Stimulated activated CD4-positive, alpha-beta T cell treated with anti-CD3 and anti-CD28 coated beads, Interleukin-12 subunit alpha, Interleukin-12 subunit beta, amount 100 ng/mL, for 48 hours (primary cell): ENCODE results near the gene EHBP1.

ENCODE experiments used
- DNase-seq, 3 donors: peaks; one replicate each; pipeline ENCODE4 v3.0.0-alpha.2; 2020; ENCODE audit warnings: low read depth in 2 of 3, low spot score in 1 of 3

The EHBP1 gene

DNA sequence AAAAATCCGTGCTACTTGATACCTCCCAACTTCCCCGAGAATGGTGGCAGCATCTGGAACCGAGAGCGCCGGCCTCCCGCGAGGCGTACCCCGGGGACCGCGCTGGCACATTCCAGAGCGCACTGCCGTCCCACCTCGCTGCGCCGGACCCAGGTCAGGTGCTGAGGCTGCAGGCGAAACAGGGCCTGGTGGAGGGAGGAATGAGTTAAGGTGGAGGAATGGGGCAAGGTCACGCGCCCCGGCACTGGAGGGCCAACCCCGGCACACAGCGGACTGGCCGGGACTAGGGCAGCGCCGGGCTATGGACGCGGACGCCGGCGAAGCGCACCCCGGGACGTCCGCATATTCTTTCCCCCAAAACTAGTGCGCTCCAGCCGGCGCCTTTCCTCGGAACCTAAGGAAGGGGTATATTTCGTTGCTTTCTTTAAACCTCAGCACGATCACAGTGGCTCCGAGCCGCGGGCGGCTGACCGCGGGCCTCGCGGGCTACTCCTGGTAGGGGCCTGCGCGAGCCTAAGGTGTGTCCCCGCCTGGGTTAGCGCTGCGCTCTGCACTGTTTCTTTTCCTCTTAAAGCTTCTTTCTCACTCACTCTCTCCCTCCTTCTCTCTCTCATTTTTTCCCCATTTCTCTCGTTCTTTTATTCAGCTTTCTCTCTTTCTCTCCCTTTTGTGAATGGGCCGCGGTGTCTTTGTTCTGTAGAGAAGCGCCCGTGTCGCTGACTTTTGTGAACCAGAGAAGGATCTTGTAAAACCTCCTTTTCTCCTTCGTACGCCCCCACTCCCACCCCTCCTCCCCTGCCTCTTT is 343.1 kb downstream of the EHBP1 start:
- no peak for DNase-seq

DNA sequence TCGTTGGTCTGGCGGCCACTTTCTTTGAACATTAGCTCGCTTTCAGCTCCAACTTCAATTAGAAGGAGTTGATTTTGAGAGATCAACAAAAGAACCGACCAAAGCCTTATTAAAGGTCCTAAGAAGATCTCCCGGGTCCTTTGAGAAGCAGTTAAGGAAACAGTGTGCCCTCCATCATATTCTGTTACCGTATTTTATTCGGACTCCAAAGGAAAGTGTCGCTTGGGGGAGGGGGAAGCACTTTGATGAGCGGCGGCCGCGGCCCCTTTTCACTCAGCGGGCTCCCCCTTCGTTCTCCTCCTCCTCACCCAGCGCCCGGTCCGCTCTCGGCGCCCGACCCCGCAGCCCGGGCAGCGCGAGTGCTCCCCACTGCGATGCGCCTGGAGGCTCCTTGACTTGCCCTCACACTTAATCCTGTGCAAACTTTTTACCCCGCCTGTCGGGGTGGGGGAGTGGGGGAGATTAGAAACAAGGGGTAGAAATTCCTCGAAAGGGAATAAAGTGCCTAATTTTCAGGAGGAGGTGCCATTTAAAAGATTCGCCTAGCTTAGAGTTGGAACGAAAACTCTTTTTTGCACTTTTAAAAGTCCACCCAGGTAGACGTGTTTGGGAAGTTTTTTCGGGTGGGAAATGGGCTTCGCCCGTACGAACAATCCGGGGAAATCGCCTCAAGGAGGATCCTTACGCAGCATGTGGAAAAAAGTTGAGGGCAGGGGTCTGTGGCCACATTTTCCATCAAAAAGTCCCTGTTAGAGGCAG is 343.9 kb downstream of the EHBP1 start:
- no peak for DNase-seq

DNA sequence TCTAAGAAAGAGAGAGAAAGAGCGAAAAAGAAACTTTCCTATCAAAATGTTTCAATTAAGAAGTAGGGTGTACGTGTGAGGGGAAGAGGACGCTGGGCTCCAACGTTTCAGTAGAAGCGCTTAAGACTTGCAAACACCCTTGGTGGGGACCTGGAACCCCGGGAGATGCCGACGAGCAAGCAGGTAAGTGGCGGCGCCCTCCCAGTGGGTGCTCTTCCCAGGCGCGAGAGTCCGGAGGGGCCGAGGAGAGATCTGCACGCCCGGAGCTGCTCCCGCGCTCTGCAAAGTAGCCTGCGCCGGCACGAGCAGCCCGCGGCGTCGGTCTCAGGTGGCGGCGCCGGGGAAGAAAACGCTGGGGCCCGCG is 344.4 kb downstream of the EHBP1 start:
- no peak for DNase-seq

DNA sequence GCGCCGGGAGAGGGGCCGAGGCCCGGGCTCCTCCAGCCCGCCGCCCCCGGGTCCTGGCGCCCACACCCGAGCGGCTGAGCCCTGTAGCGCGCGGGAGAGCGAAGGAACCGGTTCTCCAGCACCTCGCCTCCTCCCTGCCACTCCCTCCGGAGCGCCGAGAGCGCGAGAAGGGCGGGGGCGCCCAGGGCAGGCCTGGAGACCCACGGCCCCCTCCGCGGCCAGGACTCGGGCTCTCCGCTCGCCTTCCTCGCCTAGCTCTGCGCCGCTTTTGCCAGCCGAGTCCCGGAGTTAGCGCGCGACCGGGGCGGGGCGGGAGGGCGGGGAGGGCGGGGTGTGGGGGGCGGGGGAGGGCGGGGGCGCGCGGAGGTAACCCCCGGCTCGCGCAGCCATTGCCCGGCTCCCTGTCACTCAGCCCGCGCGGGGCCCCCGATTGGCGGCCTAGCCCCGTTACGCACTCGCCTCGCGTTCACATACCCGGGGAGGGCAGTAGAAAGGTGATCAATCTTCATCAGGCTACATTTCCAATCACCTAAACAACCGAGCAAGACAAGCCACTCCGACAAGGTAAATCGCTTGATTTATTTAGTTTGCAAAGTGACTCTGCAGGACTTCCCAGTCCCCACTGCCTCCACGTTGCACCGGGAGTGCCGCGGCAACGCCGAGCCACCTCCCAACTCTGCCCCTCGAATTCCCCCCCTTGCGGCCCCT is 345.0 kb downstream of the EHBP1 start, which contains the start of gene OTX1:
TSS of gene OTX1 (plus strand) at position 497 of the 708 bp plus-strand sequence. CDS start 2,161 bp downstream, outside the sequence.
- DNase-seq, result peak in 1 of 3 donors; percentile 50

DNA sequence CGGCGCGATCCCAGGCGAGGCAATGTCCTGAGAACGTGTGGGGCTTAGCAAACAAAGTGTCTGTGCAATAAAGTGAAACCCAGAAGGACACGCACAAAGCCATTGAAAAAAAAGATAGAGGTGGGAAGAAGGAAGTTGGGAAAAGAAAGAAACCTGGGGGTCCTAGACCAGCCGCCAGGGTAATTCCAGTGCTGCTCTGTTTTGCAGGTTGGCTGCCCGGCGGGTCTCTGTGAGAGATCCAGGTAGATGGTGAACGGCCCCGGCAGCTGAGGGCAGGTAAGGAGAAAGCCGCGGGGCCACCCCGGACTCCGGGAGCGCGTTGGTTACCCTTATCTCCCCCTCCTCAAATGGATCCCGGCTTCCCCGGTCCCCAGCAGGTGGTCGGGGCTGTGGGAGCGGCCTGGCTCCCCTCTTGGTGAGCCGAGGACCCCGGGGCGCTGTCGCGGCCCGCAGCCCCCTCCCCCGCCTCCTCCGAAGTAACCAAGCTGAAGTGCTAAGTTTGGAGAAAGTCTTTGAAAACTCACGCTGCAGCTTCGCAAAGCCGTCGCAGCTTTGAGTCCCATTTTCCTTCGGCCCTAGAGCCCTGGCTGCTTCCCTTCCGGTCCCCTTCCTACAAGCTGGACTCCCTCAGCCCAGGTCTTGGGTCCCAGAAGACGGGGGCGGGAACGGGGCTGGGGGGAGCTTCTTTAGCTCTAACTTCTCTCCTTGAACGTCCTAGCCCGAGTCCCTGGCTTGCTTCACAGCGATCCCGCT is 345.7 kb downstream of the EHBP1 start:
- DNase-seq, result no peak

DNA sequence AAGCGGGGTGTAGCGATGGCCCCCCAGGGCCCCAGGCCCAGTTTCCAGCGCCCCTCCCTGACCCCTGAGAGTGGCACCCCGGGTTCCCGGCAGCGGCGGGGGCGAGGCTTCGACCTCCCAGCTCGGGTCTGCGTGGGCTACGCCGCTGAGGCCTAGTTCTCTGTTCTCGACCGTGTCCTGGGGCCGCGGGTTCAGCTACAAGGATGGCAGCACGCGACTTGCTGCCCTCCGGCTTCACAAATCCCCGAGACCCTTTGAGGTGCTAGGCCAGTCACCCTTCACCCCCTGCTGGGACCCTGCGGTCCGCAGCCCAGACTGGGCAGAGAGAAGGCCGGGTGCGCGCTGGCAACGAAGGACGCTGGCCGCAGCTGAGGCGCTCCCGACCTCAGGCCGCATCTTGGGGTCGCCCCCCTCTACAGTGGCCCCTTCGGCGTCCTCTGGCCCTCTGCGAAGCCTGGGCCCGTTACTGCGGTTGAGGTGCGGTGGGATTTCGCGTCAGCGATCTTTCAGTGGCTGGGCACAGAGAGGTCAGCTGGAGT is 346.4 kb downstream of the EHBP1 start:
- no peak for DNase-seq

DNA sequence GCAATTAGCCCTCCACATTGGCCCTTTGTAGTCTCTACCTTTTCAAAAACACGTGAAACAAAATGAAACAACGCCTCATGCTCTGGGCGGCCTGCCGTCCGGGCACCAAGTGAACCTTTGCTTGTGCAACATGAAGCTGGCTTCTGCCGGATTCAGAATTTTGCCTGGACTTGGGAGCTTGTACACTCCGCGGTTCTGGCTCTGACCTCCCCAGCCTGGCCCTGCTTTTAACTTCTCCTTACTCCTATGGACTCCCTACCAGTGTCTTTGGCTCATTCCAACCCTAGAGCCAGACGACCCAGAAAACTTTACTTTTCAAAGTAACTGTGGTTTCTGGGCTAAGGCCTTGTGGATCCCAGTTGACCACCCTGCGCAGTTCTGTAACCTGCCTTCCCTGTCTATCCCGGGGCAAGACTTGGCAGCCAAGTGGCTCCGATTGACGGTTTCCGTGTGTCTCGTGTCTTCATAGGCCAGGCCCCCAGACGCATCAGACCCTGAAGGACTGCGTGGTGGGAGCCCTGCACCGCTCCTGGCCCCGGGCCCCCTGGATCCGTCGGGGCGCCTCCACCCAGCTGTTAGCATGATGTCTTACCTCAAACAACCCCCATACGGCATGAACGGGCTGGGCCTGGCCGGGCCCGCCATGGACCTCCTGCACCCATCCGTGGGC is 347.0 kb downstream of the EHBP1 start:
- no peak for DNase-seq

DNA sequence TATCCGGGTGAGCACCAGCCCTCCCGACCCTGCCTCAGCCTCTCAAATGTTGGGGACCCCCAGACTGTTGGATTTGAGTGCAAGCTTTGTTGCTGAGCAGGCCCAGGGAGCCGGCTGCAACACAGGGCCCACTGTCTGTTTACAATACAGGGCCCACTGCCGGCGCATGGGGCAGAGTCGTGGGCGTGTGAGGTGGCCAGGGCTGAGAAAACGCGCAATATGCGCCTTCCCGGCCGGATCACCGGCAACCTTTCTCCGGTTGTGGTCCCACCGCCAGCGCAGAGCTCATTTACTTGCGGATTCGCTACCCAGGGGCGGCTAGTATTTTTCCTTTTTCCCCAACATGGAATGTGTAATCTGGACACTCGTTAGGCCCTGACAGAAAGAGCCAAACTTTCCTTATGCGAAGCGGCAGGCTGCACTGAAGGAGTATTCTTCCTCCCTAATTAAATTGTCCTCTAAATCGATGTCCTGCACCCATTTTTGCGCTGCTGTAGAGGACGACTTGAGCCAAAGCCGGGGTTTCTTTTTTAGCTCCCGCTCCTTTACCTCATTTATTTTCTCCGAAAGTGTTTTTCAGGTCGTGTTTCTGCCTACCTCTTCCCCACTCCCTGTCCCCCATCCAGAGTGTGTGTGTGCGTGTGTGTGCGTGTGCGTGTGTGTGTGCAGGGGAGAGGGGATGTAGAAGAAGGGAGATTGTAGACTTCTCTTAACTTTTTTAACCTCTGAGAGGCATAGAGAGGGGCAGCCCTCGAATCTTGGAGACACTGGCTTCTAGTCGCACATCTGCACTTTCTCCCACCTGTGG is 347.8 kb downstream of the EHBP1 start:
- DNase-seq, result no peak

DNA sequence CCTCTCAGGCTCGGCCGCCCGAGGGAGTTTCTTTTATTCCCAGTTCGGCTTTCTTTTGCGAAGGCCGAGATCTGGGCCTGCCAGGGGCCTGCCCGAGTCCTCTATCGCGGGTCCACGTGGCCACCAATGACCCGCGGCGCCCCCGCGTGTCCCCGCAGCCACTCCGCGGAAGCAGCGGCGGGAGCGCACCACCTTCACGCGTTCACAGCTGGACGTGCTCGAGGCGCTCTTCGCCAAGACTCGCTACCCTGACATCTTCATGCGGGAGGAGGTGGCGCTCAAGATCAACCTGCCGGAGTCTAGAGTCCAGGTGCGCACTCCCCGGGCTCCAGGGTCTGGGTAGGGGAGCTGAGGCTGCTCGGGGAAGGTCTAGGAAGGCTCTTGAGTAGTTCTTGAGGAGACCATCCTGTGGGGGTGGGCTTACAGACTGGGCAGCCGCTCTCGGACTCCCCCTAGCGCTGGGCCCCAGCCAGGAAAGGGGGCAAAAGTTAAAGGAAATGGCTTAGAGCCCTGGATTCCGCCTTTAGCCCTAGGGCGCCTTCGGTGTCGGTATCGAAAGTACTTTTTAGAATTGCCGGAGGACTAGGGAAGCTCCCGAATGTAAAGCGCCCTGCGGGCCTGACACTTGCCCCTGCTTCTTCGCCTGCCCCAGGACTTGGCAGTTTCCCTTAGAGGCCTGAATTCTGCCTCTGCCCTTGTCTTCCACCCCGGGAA is 348.5 kb downstream of the EHBP1 start:
- no peak for DNase-seq

DNA sequence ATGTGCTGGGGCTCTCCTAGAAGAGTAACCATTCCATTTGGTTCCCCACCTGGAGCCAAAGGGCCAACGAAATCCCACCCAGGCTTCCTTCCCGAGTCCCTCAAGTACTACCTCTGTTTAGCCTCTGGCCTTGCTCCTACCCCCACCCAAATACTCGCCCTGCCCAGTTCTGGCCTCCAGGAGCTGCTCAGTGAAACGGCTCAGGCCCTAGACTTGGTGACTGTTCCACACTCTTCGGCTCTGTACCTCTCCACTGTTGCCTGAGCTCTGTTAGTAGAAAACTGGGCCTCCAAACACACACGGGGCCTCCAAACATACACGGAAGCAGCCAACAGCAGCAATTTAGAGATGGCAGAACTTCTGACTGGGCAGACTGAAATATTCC is 349.3 kb downstream of the EHBP1 start:
- no peak for DNase-seq

DNA sequence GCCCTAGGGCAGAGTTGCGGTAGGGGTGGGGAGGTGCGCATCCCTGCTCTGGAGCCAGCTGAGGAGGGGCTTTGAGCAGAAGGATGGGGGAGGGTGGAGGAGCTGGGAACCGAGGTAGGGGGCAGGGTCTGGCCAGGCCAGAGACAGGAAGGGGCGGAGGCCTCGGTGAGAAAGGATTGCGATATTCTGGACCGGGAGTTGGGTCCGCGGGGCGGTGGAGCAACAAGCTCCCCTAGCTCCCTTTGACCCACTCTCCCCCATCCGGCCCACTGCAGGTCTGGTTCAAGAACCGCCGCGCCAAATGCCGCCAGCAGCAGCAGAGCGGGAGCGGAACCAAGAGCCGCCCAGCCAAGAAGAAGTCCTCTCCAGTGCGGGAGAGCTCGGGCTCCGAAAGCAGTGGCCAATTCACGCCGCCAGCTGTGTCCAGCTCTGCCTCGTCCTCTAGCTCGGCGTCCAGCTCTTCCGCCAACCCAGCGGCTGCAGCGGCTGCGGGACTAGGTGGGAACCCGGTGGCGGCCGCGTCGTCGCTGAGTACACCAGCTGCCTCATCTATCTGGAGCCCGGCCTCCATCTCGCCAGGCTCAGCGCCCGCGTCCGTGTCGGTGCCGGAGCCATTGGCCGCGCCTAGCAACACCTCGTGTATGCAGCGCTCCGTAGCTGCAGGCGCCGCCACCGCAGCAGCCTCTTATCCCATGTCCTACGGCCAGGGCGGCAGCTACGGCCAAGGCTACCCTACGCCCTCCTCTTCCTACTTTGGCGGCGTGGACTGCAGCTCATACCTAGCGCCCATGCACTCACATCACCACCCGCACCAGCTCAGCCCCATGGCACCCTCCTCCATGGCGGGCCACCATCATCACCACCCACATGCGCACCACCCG is 350.0 kb downstream of the EHBP1 start:
- DNase-seq, result no peak

DNA sequence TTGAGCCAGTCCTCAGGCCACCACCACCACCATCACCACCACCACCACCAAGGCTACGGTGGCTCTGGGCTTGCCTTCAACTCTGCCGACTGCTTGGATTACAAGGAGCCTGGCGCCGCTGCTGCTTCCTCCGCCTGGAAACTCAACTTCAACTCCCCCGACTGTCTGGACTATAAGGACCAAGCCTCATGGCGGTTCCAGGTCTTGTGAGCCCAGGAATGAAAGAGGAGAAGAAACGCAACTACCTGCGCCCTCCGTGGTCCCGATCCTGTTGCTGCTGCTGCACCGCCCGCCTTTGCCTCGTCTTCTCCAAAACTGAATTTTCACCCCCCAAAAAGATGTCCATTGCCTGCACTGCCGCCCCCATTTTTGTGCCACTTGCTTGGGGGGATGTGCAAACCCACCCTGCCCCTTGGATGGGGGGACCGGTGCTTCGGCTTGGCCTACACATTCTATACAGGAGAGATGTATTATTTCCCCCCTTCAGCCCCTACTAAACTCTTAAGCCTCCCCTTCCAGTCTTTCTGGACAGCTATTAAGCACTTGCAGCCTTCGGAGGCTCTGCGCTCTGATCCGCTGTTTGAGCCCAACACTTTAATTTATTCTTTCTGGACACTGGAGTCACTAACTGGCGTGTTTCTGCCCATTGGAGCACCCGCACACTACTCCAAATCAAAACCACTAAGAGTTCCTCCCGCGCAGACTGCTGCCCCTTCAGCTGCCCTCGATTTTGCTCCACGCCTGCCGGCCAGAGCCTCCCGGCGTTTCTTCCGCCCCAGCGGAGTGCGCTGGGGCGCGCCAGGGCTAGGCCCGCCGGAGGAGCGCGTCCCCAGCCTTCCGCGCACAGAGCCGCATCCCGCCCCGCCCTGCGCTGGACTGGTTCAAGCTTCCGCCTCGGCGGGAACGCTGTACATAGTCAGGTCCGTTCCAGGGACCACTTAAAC is 350.9 kb downstream of the EHBP1 start:
- DNase-seq, result no peak

DNA sequence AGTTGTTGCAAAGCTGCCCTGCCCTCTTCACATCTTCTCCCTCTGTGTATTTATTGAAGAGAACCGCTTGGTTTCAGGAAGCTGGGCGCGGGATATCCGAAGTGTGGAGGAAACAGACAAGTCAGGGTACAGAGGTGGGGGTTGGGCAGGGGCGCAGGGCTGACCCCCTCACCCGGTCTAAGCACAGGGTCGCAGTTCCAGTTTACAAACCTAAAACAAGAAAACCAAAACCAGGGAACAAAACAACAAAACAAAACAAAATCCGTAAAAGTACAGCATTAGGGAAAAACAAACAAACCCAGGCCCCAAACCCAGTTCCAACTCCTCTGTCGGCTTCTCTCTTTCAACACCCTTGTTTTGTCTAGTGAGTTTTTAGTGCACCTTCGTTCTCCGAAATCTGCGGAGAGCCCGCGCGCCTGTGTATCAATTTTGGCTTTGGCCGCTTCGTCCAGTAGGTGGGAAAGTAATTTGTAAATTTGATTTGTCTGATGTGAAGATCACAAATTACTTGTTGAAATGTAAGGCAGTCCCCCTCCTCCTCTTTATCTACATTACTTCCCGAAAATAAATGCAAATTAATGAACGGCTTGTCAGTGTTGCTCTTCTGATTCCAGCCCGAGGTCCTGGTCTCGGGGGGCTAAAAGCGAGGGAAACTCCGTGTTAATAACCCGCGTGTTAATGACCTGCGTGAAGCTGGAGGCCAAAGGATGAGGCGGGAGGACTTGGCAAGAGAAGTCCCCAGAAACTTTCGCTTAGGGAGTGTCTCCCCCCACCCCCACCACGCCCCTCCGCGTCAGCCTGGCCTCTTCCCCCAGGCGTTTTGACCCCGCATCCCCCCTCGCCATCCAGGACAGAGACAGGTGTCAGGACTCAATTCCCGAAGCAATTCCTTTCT is 352.0 kb downstream of the EHBP1 start:
- no peak for DNase-seq

DNA sequence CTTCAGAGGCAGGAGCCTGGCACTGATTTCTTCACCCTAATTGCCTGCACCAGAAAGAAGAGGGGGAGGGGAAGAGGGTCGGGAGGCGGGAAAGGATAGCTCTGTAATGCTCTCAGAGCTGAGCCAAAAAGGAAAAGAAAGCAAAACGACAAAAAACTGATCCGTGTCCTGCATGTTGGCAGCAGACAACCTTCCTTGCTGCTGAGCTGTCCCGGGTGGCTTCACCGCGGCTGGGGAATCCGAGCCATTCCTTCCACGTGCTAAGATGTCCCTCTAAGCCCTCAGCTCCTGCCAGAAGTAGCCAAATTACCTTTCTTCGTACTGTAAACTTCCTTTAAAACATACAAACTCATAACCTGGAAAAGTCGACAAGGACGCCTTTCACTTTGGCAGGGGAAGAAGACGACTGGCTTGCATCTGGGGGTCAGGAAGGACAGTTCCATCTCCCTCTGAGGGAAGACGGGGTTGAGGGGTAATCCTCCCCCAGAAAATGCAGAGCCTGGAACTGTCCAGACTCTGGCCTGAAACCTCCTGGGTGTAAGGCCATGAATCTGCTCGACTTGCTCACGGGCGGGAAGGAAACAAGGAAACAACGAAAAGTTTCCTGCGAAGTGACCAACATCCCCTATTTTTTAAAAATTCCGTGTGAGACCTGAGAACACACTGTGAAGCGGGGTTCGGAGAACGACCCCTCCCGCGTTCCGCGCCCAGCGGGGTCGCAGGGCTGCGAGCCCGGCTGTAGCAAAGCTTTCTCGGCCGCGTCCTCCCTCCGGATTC is 352.8 kb downstream of the EHBP1 start:
- no peak for DNase-seq
